ENCODE data around the gene TST. TPM values are rescaled to one million over a fixed set of nuclear protein-coding genes. Genes with fewer than 3 reads are reported as not detected.

The TST gene
- total and polyA plus RNA-seq, 10 of the 15 experiments (the other 5 are each of a cell fraction or from before 2014, with no cell fraction given): 2.4 to 24.6 (median 10.4) TPM

DNA sequence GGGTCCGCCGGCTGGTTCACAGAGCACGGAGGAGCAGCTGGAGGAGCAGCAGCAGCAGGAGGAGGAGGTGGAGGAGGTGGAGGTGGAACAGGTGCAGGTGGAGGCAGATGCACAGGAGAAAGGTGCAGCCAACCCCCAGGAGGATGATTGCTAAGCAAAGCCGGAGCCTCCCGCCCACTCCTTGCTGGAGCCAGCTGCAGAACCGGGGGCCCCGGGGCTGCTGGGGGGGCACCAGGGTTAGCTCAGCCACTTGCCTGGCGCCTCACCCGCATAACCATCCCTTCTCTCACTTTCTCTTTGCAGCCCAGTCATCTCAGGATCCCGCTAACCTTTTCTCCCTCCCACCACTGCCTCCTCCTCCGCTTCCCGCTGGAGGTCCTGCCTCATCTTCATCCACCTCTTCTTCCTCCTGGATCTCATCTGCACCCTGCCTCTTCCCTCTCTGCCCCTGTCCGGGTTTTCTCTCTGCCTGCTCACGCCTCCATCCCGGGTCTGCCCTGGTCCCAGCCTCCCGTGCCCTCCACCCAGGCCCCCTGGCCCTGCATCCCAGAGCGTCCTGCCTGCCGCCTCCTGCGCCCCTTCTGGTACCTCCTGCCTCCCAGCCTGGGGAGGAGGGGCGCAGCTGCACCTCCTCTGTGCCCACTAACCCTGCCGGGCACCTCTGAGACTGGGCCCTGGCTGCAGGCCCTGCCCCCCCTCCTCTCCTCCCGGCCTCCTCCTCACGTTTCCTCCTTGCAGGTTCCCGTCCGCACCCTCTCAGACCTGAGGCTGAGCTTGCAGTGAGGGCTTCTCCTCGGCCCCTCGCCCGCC is 41.8 kb upstream of the TST start (continued):
- TF ChIP-seq BCLAF1 (IDR thresholded peaks at IDR 0.05): no peak
- TF ChIP-seq EGR1 (IDR thresholded peaks at IDR 0.05; ENCODE audit: borderline replicate concordance in 1 of 2, low read depth in 2 of 2, low read length in 2 of 2): peak in 1 of 2 experiments; percentile 86; a peak in 2 of 3 replicates
- TF ChIP-seq USF1 (IDR thresholded peaks at IDR 0.05; ENCODE audit: borderline replicate concordance, extremely low read length, insufficient read depth, low read depth, low read length): no peak
- 0 out of 2 replicates have a peak, but pooled peaks have one; percentile 32 for TF ChIP-seq LARP7 (IDR thresholded peaks at IDR 0.05)
- TF ChIP-seq NKRF (conservative IDR thresholded peaks at IDR 0.05): no peak
- TF ChIP-seq TCF12 (IDR thresholded peaks at IDR 0.05; ENCODE audit: low read depth, low read length): peak; percentile 99
- peak in 1 of 2 experiments; percentile 31; a peak in 1 of 4 replicates for TF ChIP-seq ETV6 (conservative IDR thresholded peaks at IDR 0.05 in 1 of 2, IDR thresholded peaks at IDR 0.05 in 1 of 2; ENCODE audit: borderline replicate concordance in 1 of 2, low read depth in 1 of 2)
- 0 out of 2 replicates have a peak, but pooled peaks have one; percentile 22 for TF ChIP-seq FOXM1 (IDR thresholded peaks at IDR 0.05; ENCODE audit: low read depth, low read length)
- TF ChIP-seq ZNF592 (IDR thresholded peaks at IDR 0.05): no peak
- TF ChIP-seq DPF2 (IDR thresholded peaks at IDR 0.05): peak; percentile 75
- peak; percentile 71 for TF ChIP-seq RUNX3 (IDR thresholded peaks at IDR 0.05; ENCODE audit: low read length)
- TF ChIP-seq STAT1 (conservative IDR thresholded peaks at IDR 0.05): no peak
- TF ChIP-seq NRF1 (conservative IDR thresholded peaks at IDR 0.05; ENCODE audit: low read depth, low read length): no peak
- no peak for TF ChIP-seq MEF2B (IDR thresholded peaks at IDR 0.05; ENCODE audit: partially characterized antibody, poor library complexity, severe bottlenecking)
- no peak for TF ChIP-seq SMARCA5 (IDR thresholded peaks at IDR 0.05)
- TF ChIP-seq KDM1A (IDR thresholded peaks at IDR 0.05; ENCODE audit: borderline replicate concordance): no peak
- TF ChIP-seq NFXL1 (IDR thresholded peaks at IDR 0.05; ENCODE audit: borderline replicate concordance): no peak
- TF ChIP-seq EZH2 (IDR thresholded peaks at IDR 0.05; ENCODE audit: borderline replicate concordance, control insufficient read depth, low read depth, low read length): no peak
